Mesenchymal stem cell (in vitro differentiated cells and primary cell): ENCODE results near the gene PRKCSH. TPM values are rescaled to one million over a fixed set of nuclear protein-coding genes. Genes with fewer than 3 reads are reported as not detected.
A peak's percentile ranks its signal among the peaks of the same experiment; 100 is the strongest.

ENCODE experiments used
- DNase-seq: peaks from one replicate; pipeline ENCODE4 v3.0.0-alpha.2; 2013
- H2AFZ ChIP-seq: one replicate; pipeline ENCODE4 v1.6.1; 2013; ENCODE audit warnings: low read depth, mild to moderate bottlenecking, control low read depth, inconsistent platforms, low read length, moderate library complexity
- H2AK5ac ChIP-seq: 2 replicates; pipeline ENCODE4 v1.6.1; 2013; ENCODE audit warnings: low read length, moderate library complexity, mild to moderate bottlenecking, inconsistent platforms; ENCODE audit not compliant: severe bottlenecking
- H2BK120ac ChIP-seq: one replicate; pipeline ENCODE4 v1.6.1; 2013; ENCODE audit warnings: low read depth, mild to moderate bottlenecking, inconsistent platforms, low read length, moderate library complexity
- H2BK12ac ChIP-seq, 2 experiments: one replicate each; pipeline ENCODE4 v1.6.1; 2013; ENCODE audit warnings: inconsistent platforms in 2 of 2, low read length in 2 of 2, mild to moderate bottlenecking in 2 of 2, moderate library complexity in 2 of 2, control low read depth in 1 of 2
- H2BK15ac ChIP-seq: one replicate; pipeline ENCODE4 v1.6.1; 2013; ENCODE audit warnings: mild to moderate bottlenecking, low read depth, inconsistent platforms; ENCODE audit not compliant: poor library complexity, severe bottlenecking
- H2BK5ac ChIP-seq: 2 replicates; pipeline ENCODE4 v1.6.1; 2013; ENCODE audit warnings: low read depth, mild to moderate bottlenecking, low read length, control low read depth, inconsistent platforms; ENCODE audit not compliant: poor library complexity, severe bottlenecking
- H3K14ac ChIP-seq, 2 experiments: one replicate each; pipeline ENCODE4 v1.6.1; 2013; ENCODE audit warnings: inconsistent platforms in 2 of 2, low read length in 2 of 2, control low read depth in 1 of 2, mild to moderate bottlenecking in 1 of 2, moderate library complexity in 1 of 2
- H3K18ac ChIP-seq, 2 experiments: one replicate each; pipeline ENCODE4 v1.6.1; 2013; ENCODE audit warnings: inconsistent platforms in 2 of 2, low read length in 2 of 2, control low read depth in 1 of 2, low read depth in 1 of 2, mild to moderate bottlenecking in 1 of 2
- H3K23ac ChIP-seq, 2 experiments: one replicate each; pipeline ENCODE4 v1.6.1; 2013; ENCODE audit warnings: inconsistent platforms in 2 of 2, low read length in 2 of 2, mild to moderate bottlenecking in 2 of 2, moderate library complexity in 2 of 2, control low read depth in 1 of 2
- H3K27ac ChIP-seq: 2 replicates; pipeline ENCODE4 v1.5.1; 2013; ENCODE audit warnings: mild to moderate bottlenecking, moderate library complexity, low read length, control low read depth, inconsistent platforms; ENCODE audit not compliant: poor library complexity, severe bottlenecking
- H3K27me3 ChIP-seq, 2 experiments: 2 replicates each; pipeline versions ENCODE4 v1.6.1 to v1.7.0; 2013; ENCODE audit warnings: low read length in 2 of 2, mild to moderate bottlenecking in 2 of 2, moderate library complexity in 2 of 2, control low read depth in 1 of 2, inconsistent platforms in 1 of 2; ENCODE audit not compliant: control insufficient read depth in 1 of 2, insufficient read depth in 1 of 2
- H3K36me3 ChIP-seq, 2 experiments: 2 replicates each; pipeline versions ENCODE4 v1.6.1 to v1.7.0; 2013; ENCODE audit warnings: low read length in 2 of 2, control low read depth in 1 of 2, inconsistent platforms in 1 of 2, low read depth in 1 of 2, mild to moderate bottlenecking in 1 of 2; ENCODE audit not compliant: insufficient read depth in 2 of 2, control insufficient read depth in 1 of 2
- H3K4ac ChIP-seq, 2 experiments: one replicate each; pipeline ENCODE4 v1.6.1; 2013; ENCODE audit warnings: inconsistent platforms in 2 of 2, low read length in 2 of 2, mild to moderate bottlenecking in 2 of 2, moderate library complexity in 2 of 2, control low read depth in 1 of 2, low read depth in 1 of 2
- H3K4me1 ChIP-seq: 2 replicates; pipeline ENCODE4 v1.6.1; 2013; ENCODE audit warnings: low read depth, low read length, control low read depth; ENCODE audit not compliant: control insufficient read depth, insufficient read depth
- H3K4me2 ChIP-seq: 2 replicates; pipeline ENCODE4 v1.6.1; 2013; ENCODE audit warnings: low read length, mild to moderate bottlenecking, inconsistent platforms; ENCODE audit not compliant: poor library complexity, severe bottlenecking
- H3K4me3 ChIP-seq, 2 experiments: 2 replicates each; pipeline versions ENCODE4 v1.5.1 to v1.7.0; 2013; ENCODE audit warnings: low read length in 2 of 2, mild to moderate bottlenecking in 2 of 2, control low read depth in 1 of 2, low read depth in 1 of 2; ENCODE audit not compliant: insufficient read depth in 1 of 2
- H3K79me1 ChIP-seq: replicated peaks from 2 replicates; pipeline ENCODE4 v1.6.1; 2013; ENCODE audit warnings: mild to moderate bottlenecking, control low read depth, low read length, inconsistent platforms; ENCODE audit not compliant: poor library complexity, severe bottlenecking
- H3K9ac ChIP-seq: 2 replicates; pipeline ENCODE4 v1.7.0; 2013; ENCODE audit warnings: mild to moderate bottlenecking, low read length, moderate library complexity
- H3K9me3 ChIP-seq: 2 replicates; pipeline ENCODE4 v1.7.0; 2013; ENCODE audit warnings: mild to moderate bottlenecking, low read length; ENCODE audit not compliant: control insufficient read depth
- H4K8ac ChIP-seq: one replicate; pipeline ENCODE4 v1.6.1; 2013; ENCODE audit warnings: inconsistent platforms, mild to moderate bottlenecking, low read length, moderate library complexity
- H4K91ac ChIP-seq: one replicate; pipeline ENCODE4 v1.6.1; 2013; ENCODE audit warnings: mild to moderate bottlenecking, low read length, inconsistent platforms
- WGBS: methylation state at CpG from one replicate; pipeline ENCODE4 v1.1.7; 2013; ENCODE audit warnings: mixed read lengths; 5-methylcytosine and 5-hydroxymethylcytosine counted together
- polyA plus RNA-seq, 2 experiments: library from polyadenylated mRNA; stranded (reverse); fragments of 200-250 nt; gene quantifications; one replicate each; pipeline ENCODE4 v1.2.3, GENCODE V29; 2013

Gene PRKCSH, protein sequence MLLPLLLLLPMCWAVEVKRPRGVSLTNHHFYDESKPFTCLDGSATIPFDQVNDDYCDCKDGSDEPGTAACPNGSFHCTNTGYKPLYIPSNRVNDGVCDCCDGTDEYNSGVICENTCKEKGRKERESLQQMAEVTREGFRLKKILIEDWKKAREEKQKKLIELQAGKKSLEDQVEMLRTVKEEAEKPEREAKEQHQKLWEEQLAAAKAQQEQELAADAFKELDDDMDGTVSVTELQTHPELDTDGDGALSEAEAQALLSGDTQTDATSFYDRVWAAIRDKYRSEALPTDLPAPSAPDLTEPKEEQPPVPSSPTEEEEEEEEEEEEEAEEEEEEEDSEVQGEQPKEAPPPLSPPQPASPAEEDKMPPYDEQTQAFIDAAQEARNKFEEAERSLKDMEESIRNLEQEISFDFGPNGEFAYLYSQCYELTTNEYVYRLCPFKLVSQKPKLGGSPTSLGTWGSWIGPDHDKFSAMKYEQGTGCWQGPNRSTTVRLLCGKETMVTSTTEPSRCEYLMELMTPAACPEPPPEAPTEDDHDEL
- polyA plus RNA-seq (2013, experiment 1 of 2), result 307 TPM
- polyA plus RNA-seq (2013, experiment 2 of 2), result 301 TPM

DNA sequence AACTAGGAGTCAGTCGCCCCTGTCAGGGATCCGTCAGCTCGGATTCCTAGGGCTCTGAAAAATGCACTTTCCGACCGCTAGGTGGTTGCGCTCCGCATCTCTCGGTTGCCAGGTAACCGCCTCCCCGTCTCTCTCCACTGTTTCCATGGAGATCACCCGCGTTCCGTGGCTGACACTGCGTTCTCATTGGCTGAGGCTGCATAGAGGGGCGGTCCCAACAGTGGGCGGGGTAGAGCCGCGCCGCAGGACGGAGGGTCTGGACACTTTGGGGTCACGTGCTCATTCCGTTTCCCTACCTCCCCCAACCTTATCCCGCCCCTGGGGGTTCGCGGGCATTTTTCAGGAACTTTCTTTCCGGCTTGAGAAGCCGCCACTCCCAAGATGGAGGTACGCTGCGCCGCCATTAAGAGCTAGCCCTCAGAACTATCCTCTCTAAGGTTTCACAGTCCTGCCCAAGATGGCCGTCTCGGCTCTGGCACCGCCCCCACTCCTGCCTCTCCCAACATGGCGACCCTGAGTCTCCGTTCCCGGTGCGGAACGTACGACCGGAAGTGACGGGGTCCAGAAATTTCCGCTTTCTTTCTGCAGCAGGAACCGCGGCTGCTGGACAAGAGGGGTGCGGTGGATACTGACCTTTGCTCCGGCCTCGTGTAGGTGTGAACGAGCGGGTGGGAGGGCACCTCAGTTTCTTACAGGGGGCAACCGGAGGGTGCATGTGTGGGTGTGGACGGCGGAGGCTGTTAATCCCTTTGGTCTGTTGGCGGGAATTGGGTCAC is at the start of gene PRKCSH, which contains the start of gene ODAD3:
TSS of gene PRKCSH (plus strand) at position 579 of the 776 bp plus-strand sequence. CDS start 483 bp downstream, outside the sequence.
TSS of gene ODAD3 (minus strand) at position 65 of the 776 bp plus-strand sequence. CDS start 105 bp downstream, outside the sequence.
- WGBS, result under 1% methylated on average over 53 of the region's 53 CpGs
- Histone ChIP-seq H3K4me2 (peak within 1 kb of the TSS; percentile 91), H2AFZ (peak within 1 kb of the TSS; percentile 98), H2BK15ac (peak within 1 kb of the TSS; percentile 76), H3K9ac (peak within 1 kb of the TSS; percentile 95), H3K27me3 (no peaks in the 10 kb centered on the region), H3K4me1 (peaks cover 13% of the 10 kb centered on the region), H3K14ac (peak within 1 kb of the TSS in 1 of 2 experiments; percentile 92), H4K91ac (peak within 1 kb of the TSS; percentile 92), H3K27ac (peak within 1 kb of the TSS; percentile 68), H3K18ac (peak within 1 kb of the TSS; percentile 75 to 84), H3K4me3 (peak within 1 kb of the TSS; percentile 82 to 99), H2BK120ac (no peak within 1 kb of the TSS), H3K23ac (peak within 1 kb of the TSS in 1 of 2 experiments; percentile 92), H3K9me3 (no peaks in the 10 kb centered on the region), H3K79me1 (peaks cover 25% of the 10 kb centered on the region), H2BK5ac (no peak within 1 kb of the TSS), H3K4ac (peak within 1 kb of the TSS; percentile 81 to 98), H2BK12ac (peak within 1 kb of the TSS; percentile 87 to 91), H3K36me3 (peaks cover 33 to 35% of the 10 kb centered on the region in 2 experiments), H4K8ac (peak within 1 kb of the TSS; percentile 95), H2AK5ac (no peak within 1 kb of the TSS)
- DNase-seq, result peak; percentile 100

DNA sequence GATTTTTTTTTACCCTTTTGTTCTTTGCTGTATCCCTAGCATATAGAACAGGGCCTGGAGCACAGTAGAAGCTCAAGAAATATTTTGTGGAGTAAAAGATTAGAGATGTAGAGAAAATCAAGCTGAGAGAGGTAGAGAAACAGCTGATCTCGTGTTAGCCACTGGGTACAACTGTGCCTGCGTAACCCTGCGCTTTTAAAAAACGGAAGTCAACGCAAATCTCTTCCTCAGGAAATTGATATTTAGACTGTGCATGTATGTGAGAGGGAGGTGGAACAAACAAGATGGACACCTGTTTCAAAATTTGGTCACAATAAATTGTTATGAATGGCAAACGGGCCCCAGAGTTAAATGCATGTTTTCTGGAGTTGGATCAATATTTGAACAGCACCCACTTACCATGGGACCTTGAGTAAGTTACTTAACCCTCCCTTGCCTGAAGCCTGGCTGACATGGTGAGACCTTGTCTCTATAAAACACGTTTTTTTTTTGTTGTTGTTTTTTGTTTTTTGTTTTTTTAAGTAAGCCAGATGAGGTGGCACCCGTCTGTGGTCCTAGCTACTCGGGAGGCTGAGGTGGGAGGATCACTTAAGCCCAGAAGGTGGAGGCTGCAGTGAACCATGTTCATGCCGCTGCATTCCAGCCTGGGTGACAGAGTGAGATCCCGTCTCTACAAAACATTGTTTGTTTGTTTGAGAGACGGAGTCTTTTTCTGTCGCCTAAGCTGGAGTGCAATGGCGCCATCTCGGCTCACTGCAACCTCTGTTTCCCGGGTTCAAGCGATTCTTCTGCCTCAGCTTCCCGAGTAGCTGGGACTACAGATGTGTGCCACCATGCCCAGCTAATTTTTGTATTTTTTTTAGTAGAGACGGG is 48.0 kb upstream of the PRKCSH start:
- Histone ChIP-seq H2BK120ac (no peak overlapping the region), H4K91ac (no peak overlapping the region), H3K23ac (no peak overlapping the region), H2AFZ (no peak overlapping the region), H3K9ac (no peak overlapping the region), H2BK12ac (no peak overlapping the region), H2BK15ac (no peak overlapping the region), H3K4me2 (no peak overlapping the region), H3K79me1 (no peaks in the 10 kb centered on the region), H3K18ac (no peak overlapping the region), H3K27me3 (peaks cover 8 to 12% of the 10 kb centered on the region in 2 experiments), H3K9me3 (peaks cover 6% of the 10 kb centered on the region), H3K27ac (no peak overlapping the region), H3K4ac (no peak overlapping the region), H3K4me1 (peaks cover 18% of the 10 kb centered on the region), H2BK5ac (no peak overlapping the region), H3K36me3 (no peaks in the 10 kb centered on the region), H3K14ac (no peak overlapping the region), H3K4me3 (no peak overlapping the region), H2AK5ac (no peak overlapping the region), H4K8ac (no peak overlapping the region)
- DNase-seq, result no peak
- 89% methylated on average over 19 of the region's 19 CpGs for WGBS

DNA sequence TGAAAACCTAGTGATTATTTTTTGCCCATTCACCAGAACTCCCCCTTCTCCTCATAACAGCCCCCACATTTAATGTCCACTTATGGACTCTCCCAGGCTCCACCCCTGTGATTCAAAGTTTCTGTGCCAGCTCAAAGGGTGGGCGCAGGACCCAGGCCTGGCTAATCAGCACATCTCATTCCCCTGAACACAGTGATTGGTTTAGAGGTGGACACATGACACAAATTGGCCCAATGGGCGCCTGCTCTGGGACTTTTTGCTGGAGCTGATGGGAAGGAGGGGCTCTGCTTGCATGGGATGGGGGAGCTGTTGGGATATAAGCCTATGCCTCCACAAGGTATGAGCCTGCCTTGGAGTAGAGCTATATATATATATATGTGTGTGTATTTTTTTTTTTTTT is 45.1 kb upstream of the PRKCSH start:
- no peak overlapping the region for H2AK5ac ChIP-seq
- no peak overlapping the region for H4K8ac ChIP-seq
- no peak overlapping the region for H3K9ac ChIP-seq
- H2BK15ac ChIP-seq, result no peak overlapping the region
- H3K79me1 ChIP-seq, result no peaks in the 10 kb centered on the region
- H3K9me3 ChIP-seq, result peaks cover 6% of the 10 kb centered on the region
- no peak overlapping the region for H3K4me2 ChIP-seq
- no peaks in the 10 kb centered on the region for H3K36me3 ChIP-seq
- no peak overlapping the region for H3K27ac ChIP-seq
- H2BK5ac ChIP-seq, result no peak overlapping the region
- H3K23ac ChIP-seq, result no peak overlapping the region
- H3K27me3 ChIP-seq, result peaks cover 0 to 9% of the 10 kb centered on the region in 2 experiments
- no peak overlapping the region for H3K4me3 ChIP-seq
- WGBS, result 80% methylated on average over 1 of the region's 2 CpGs
- H3K18ac ChIP-seq, result no peak overlapping the region
- H3K14ac ChIP-seq, result no peak overlapping the region
- DNase-seq, result no peak
- no peak overlapping the region for H3K4ac ChIP-seq
- H4K91ac ChIP-seq, result no peak overlapping the region
- H2BK120ac ChIP-seq, result no peak overlapping the region
- H2BK12ac ChIP-seq, result no peak overlapping the region
- no peak overlapping the region for H2AFZ ChIP-seq
- no peaks in the 10 kb centered on the region for H3K4me1 ChIP-seq
